Activated CD4-positive, alpha-beta T cell treated with anti-CD3 and anti-CD28 coated beads, Interleukin-10, Interleukin-2, amounts not matched to agents 100 ng/mL and 50 ng/mL, durations not matched to agents 16 hours and 8 hours (primary cell): Measurements from ENCODE around the gene ZC3H12A.
A peak's percentile ranks its signal among the peaks of the same experiment; 100 is the strongest.
"Not testable (repeated sequence)": the region's sequence is repeated elsewhere in the genome, so short reads cannot be mapped to it uniquely, and the experiment has no call there.

Source experiments
- DNase-seq: peaks from one replicate; pipeline ENCODE4 v3.0.0-alpha.2; 2020

The ZC3H12A gene

DNA sequence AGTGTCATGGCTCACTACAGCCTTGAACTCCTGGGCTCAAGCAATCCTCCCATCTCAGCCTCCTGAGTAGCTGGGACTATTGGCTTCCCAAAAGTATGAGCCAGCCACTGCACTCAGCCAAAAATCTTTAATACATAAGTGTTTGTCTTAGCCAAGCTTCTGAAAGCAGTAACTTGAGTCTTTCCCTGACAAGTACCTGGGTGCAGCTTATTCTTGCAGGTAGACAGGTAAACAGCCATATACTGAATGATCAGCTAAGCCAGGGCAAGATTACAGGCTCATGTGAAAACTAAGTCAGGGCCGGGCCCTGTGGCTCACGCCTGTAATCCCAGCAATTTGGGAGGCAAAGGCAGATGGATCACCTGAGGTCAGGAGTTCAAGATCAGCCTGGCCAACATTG, 32.4 kb downstream of the ZC3H12A start:
- no peak for DNase-seq

DNA sequence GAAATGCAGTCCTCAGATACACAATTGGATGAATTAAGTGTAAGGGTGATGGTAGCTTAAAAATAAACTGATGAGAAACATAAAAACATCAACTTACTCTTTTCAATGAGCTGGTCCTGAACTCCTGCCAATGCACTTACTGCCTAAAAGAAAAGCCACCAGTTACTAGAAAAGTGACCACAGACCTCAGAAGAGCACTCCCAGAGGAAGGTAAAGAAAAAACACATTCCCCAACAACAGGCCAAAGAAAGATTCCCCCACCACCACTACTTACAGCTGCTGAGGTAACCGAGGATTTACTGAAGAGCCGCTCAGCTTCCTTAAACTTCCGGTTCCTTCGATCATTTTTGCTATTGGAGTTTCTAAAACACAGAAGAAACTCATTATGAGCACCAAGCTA, 34.8 kb downstream of the ZC3H12A start:
- no peak for DNase-seq

DNA sequence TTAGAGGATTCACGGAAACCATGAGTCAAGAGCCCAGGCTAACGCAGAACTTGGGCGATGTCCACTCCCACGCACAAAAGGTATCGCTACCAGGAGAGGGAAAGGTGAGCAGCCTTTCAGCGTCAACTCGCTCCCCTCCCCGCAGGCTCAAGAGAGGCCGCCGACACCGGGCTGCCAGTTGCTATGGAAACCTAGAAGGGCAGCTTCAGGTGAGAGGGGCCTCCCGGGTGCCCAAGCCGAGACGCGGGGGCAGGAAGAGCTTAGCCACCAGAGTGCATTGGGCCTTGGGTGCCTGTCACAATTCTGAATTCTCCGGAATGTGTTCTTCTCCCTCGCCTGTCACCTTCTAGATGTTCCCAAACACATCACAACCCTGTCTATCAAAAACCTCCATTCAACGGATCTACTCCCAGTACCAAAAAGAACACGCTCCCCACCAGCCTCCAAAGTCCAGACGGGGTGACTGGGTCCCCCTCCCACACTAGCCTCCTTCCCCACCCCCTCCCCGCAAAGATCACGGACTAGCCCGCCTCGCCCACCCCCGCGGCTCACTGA, 39.5 kb downstream of the ZC3H12A start:
- DNase-seq: peak; percentile 64

DNA sequence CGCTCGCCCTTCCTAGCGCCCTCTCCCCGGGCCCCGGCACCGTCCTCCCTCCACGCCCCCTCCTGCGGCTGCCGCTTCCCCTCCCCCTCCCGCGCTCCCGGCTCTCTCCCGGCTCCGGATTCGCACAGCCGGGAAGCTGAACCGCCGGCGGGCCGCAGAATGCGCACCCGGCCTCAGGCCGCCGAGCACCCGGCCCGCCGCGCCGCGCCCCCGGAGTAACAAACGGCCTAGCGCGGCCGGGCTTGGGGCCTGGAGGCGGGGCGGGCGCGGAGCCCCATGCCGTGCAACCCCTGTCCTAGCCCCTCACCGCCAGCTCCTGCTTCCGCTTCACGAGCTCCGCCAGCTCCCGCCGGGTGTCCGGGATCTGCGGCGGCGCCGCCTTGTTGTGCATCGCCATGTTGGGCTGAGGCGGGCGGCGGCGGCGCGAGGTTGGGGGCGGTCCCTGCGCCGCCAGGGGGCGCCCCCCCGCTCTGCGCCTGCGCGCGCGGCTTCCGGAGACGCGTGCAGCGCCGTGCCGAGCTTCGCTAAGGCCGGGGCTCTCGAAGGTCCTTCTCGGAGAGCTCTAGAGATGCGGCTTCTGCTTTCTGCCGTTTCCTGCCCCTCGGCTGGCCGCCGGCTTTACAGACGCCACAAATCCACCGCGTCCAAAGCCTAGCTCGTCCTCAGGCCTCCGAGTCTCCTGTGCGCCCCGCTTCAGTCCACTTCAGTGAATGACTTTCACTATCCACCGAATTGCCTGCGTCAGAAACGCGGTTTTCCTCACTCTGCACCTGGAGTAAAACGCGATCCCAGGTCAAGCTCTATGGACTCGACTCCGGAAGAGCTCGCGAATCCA, 40.2 kb downstream of the ZC3H12A start, which contains the start of gene MEAF6:
Gene MEAF6 (minus strand): TSS at position 417 of the 835 bp plus-strand sequence. CDS start 20 bp downstream, at position 397.
- peak; percentile 90 for DNase-seq

DNA sequence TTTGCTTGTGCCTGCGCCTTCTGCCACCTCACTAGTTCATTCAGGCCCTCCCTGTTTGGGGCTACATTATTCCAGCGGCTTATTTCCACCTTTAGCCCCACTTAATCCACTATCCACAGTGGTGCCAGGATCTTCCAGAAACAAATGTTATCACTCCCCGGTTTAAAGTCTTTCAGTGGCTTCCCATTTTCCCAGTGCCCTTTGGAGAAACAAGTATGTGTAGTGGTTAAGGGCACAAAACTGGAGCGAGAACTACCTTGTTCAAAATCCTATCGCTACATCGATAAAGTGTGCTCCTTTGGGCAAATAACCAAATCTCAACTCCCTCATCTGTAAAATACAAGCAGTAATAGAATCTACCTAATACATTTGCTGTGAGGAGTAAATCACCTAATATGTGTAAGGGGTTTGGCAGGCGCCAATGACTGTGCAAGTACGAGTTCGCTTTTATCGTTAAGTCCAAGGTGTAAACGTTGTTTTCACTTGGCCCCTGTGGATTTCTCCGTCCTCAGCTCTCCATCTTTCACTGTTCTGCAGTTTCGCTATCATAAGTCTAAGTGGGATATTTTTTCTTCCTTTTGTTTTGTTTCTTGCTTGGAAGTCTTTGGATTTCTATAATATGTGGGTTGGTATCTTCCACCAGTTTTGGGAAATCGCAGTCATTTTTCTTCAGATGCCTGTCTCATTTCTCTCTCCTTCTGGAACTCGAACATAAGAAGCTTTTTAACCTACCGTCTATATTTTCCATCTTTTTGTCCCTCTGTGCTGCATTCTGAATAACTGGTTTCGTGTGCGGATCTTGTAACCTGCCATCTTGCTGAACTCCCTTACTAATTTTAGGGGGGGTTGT, 41.0 kb downstream of the ZC3H12A start:
- DNase-seq: no peak

DNA sequence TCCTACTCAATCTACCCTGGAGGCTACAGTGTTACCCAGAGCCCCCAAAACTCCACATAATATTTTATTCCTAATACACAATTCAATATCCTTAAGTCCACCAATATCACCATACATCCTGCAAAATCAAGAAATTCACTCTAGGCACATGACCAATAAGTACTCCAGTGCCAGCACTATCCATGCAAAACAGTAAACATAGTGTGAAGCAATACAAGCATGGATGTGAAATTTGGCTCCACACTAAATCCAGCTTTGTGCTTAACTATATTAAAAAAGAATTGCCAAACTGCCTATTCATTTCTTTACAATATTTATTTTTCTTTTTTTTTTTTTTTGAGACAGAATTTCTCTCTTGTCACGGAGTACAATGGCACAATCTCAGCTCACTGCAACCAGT, 43.2 kb downstream of the ZC3H12A start:
- no peak for DNase-seq

DNA sequence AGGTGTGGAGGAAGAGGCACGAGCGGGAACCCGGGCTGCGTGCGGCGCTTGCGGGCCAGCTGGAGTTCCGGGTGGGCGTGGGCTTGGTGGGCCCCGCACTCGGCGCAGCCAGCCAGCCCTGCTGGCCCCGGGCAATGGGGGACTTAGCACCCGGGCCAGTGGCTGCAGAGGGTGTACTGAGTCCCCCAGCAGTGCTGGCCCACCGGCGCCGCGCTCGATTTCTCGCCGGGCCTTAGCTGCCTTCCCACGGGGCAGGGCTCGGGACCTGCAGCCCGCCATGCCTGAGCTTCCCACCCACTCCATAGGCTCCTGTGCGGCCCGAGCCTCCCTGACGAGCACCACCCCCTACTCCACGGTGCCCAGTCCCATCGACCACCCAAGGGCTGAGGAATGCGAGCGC, 43.9 kb downstream of the ZC3H12A start:
- DNase-seq: not testable (repeated sequence)

DNA sequence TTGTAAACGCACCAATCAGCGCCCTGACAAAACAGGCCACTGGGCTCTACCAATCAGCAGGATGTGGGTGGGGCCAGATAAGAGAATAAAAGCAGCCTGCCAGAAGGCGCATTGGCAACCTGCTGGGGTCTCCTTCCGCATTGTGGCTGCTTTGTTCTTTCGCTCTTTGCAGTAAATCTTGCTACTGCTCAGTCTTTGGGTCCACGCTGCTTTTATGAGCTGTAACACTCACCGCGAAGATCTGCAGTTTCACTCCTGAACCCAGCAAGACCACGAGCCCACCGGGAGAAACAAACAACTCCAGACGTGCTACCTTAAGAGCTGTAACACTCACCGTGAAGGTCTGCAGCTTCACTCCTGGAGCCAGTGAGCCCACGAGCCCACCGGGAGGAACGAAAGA, 44.5 kb downstream of the ZC3H12A start:
- DNase-seq: peak; percentile 68

DNA sequence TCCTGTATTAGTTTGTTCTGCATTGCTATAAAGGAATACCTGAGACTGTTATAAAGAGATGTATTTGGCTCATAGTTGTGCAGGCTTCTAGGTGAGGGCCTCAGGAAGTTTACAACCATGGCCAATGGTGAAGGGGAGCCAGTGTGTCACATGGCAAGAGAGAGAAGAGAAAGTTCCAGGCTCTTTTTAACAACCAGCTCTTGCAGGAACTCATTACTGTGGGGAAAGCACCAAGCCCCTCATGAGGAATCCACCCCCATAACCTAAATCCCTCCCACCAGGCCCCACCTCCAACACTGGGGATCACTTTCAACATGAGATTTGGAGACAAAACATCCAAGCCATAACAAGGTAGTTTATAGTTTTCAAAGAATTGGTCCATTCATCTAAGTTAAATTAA, 45.2 kb downstream of the ZC3H12A start:
- peak; percentile 28 for DNase-seq

DNA sequence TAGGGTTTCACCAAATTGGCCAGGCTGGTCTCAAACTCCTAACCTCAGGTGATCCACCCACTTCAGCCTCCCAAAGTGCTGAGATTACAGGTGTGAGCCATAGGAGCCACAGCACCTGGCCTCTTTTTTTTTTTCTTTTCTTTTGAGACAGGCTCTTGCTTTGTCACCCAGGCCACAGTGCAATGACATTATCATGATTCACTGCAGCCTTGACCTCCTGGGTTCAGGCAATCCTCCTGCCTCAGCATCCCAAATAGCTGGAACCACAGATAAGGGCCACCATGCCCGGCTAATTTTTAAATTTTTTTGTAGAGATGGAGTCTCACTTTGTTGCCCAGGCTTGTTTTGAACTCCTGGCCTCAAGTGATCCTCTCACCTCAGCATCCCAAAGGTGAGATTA, 55.5 kb downstream of the ZC3H12A start:
- DNase-seq: not testable (repeated sequence)

DNA sequence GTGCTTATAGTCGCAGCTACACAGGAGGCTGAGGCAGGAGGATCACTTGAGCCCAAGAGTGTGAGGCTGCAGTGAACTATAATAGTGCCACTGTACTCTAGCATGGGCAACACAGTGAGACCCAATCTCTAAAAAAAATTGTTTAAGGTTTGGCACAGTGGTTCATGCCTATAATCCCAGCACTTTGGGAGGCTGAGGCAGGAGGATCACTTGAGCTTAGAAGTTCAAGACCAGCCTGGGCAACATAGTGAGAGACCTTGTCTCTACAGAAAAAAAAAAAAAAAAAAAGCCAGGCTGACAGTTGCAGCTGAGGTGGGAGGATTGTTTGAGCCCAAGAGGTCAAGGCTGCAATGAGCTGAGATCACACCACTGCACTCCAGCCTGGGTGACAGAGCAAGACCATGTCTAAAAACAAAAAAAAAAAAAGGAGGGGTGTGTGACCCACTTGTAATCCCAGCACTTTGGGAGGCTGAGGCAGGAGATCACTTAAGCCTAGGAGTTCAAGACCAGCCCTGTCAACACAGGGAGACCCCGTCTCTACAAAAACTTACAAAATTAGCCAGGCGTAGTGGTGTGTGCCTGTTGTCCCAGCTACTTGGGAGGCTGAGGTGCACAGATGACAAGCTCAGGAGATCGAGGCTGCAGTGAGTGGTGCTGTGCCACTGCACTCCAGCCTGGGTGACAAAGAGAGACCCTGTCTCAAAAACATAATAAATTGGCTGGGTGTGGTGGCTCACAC, 58.2 kb downstream of the ZC3H12A start:
- not testable (repeated sequence) for DNase-seq

DNA sequence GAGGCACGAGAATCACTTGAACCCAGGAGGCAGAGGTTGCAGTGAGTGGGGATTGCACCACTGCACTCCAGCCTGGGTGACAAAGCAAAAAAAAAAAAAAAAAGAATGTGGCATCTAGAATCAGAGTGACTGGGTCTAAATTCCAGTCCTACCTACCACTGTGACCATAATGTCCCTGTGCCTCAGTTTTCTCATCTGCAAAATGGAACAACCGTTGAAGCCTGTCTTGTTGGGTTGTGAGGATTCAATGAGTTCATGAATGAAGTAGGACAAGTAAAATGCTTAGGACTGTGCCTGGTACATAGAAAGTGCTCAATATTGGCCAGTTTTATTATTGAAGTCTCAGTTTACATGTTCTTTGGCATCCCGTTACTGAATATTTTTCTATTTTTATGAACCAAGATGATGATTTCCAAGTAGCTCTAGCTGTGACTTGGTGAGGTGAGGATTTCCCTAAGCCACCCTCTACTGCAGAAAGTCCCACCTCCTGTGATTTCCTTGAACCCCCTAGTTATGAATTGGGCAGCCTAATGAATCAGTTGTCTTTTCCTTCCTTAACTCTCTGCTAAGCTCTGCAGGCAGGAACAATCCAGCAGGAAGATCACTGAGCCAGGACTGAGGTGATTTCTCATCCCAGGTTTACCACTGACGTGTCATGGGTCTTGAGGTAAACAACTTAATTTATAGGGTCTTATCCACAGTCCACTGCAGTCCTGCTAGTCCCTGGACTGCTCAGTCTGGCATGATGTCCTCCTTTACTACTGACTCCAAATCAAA, 59.1 kb downstream of the ZC3H12A start:
- no peak for DNase-seq
